Neural progenitor cell (in vitro differentiated cells): ENCODE results near the gene TMEM229B. TPM values are rescaled to one million over a fixed set of nuclear protein-coding genes. Genes with fewer than 3 reads are reported as not detected.

Experiments
- DNase-seq: peaks from one replicate; pipeline ENCODE4 v3.0.0-alpha.2; 2016; ENCODE audit warnings: low spot score
- H2AFZ ChIP-seq: fragments of 200-600 bp; sonication (generic); replicated peaks from 2 replicates; pipeline ENCODE4 v1.6.1; 2016; ENCODE audit warnings: antibody characterized with exemption
- H3F3A ChIP-seq: fragments of 200-600 bp; sonication (generic); 2 replicates; pipeline ENCODE4 v1.6.1; 2016; ENCODE audit warnings: antibody characterized with exemption, low read depth
- H3K27ac ChIP-seq: fragments of 200-600 bp; sonication (generic); 2 replicates; pipeline ENCODE4 v1.5.1; 2016; ENCODE audit warnings: mild to moderate bottlenecking
- H3K27me3 ChIP-seq: fragments of 200-600 bp; sonication (generic); 2 replicates; pipeline ENCODE4 v1.6.1; 2016; ENCODE audit warnings: mild to moderate bottlenecking, moderate library complexity
- H3K36me3 ChIP-seq: fragments of 200-600 bp; sonication (generic); 2 replicates; pipeline ENCODE4 v1.5.1; 2016
- H3K4me1 ChIP-seq: fragments of 200-600 bp; sonication (generic); 2 replicates; pipeline ENCODE4 v1.6.1; 2016; ENCODE audit warnings: mixed run types
- H3K4me2 ChIP-seq: fragments of 200-600 bp; sonication (generic); 2 replicates; pipeline ENCODE4 v1.6.1; 2016
- H3K4me3 ChIP-seq: fragments of 200-600 bp; sonication (generic); 2 replicates; pipeline ENCODE4 v1.5.1; 2016
- H3K79me2 ChIP-seq: fragments of 200-600 bp; sonication (generic); 2 replicates; pipeline ENCODE4 v1.6.1; 2016; ENCODE audit warnings: low read depth
- H3K9ac ChIP-seq: fragments of 200-600 bp; sonication (generic); 2 replicates; pipeline ENCODE4 v1.6.1; 2016
- H3K9me3 ChIP-seq: fragments of 200-600 bp; sonication (generic); 2 replicates; pipeline ENCODE4 v1.5.1; 2016; ENCODE audit warnings: low read depth
- H4K20me1 ChIP-seq: fragments of 200-600 bp; sonication (generic); 2 replicates; pipeline ENCODE4 v1.6.1; 2016; ENCODE audit warnings: low read depth
- H3K27ac Mint-ChIP-seq: 3 replicates; pipeline ENCODE4 v1.8.0; 2021; ENCODE audit warnings: mixed read lengths
- H3K27me3 Mint-ChIP-seq: 2 replicates; pipeline ENCODE4 v1.8.0; 2022; ENCODE audit warnings: low read depth, mild to moderate bottlenecking, inconsistent platforms, moderate library complexity, mixed read lengths; ENCODE audit not compliant: insufficient read depth
- H3K36me3 Mint-ChIP-seq: 3 replicates; pipeline ENCODE4 v1.8.0; 2021; ENCODE audit warnings: mixed read lengths
- H3K4me1 Mint-ChIP-seq: 3 replicates; pipeline ENCODE4 v1.8.0; 2021; ENCODE audit warnings: mixed read lengths
- H3K4me3 Mint-ChIP-seq: 3 replicates; pipeline ENCODE4 v1.8.0; 2021; ENCODE audit warnings: mild to moderate bottlenecking, moderate library complexity, mixed read lengths
- H3K9me3 Mint-ChIP-seq: 3 replicates; pipeline ENCODE4 v1.8.0; 2020; ENCODE audit warnings: mixed read lengths
- CTCF ChIP-seq: fragments of 200-600 bp; sonication (generic); IDR thresholded peaks from 2 replicates; pipeline ENCODE4 v1.5.1; 2017; ENCODE audit warnings: antibody characterized with exemption, mild to moderate bottlenecking
- EZH2 ChIP-seq: fragments of 200-600 bp; sonication (generic); IDR thresholded peaks from 2 replicates; pipeline ENCODE4 v1.6.1; 2017; ENCODE audit warnings: antibody characterized with exemption, mild to moderate bottlenecking, moderate library complexity
- EZH2phosphoT487 ChIP-seq: fragments of 200-600 bp; sonication (generic); IDR thresholded peaks from 2 replicates; pipeline ENCODE4 v1.6.1; 2017; ENCODE audit warnings: antibody characterized with exemption
- total RNA-seq: library from RNA; depleted of rRNA; stranded (reverse); fragments of >200 nt; gene quantifications from 2 replicates; pipeline ENCODE4 v1.2.3, GENCODE V29; 2015; ENCODE audit warnings: low replicate concordance

Gene TMEM229B
- total RNA-seq, 1 donor from 2014 or later: not detected

- Mint-ChIP-seq H3K4me3 (no peak overlapping the region), H3K27ac (no peak overlapping the region)
- no peak for DNase-seq
Observed at GRCh38 chr14:67441672-67442071, 46.8 kb downstream of the TMEM229B start.

DNA sequence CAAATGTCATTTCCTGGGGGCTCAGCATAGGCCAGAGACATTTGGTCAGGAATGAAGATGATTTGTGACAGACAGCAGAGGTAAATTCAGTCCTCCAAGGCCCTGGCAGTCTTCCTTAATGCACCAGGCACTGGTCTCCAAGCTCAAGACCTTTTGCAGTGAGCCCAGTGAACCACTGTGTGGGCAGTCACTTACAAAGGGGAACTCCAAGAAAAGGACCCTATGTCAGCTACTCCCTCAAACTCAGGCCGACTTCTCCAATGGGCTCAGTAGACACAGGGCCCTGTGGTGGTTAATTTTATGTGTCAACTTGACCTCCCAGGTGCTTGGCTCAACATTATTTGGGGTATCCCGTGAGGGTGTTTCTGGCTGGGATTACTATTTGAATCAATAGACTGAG, 47.3 kb downstream of the TMEM229B start:
- no peak overlapping the region for H3K27ac Mint-ChIP-seq
- TF ChIP-seq CTCF (no peak), EZH2 (no peak), EZH2phosphoT487 (no peak)
- no peak overlapping the region for H3K27ac ChIP-seq
- no peaks in the 10 kb centered on the region for H3K27me3 ChIP-seq
- H3K4me2 ChIP-seq: no peak overlapping the region
- H3K9me3 Mint-ChIP-seq: no peaks in the 10 kb centered on the region
- H3K9ac ChIP-seq: no peak overlapping the region
- H3K79me2 ChIP-seq: no peaks in the 10 kb centered on the region
- H3K4me1 ChIP-seq: no peaks in the 10 kb centered on the region
- H3K36me3 ChIP-seq: no peaks in the 10 kb centered on the region
- peaks cover 3% of the 10 kb centered on the region for H3K4me1 Mint-ChIP-seq
- H3K27me3 Mint-ChIP-seq: peaks cover 12% of the 10 kb centered on the region
- DNase-seq: no peak
- H3F3A ChIP-seq: no peaks in the 10 kb centered on the region
- no peak overlapping the region for H2AFZ ChIP-seq
- no peak overlapping the region for H3K4me3 Mint-ChIP-seq
- no peak overlapping the region for H3K4me3 ChIP-seq
- no peaks in the 10 kb centered on the region for H3K36me3 Mint-ChIP-seq
- no peaks in the 10 kb centered on the region for H3K9me3 ChIP-seq
- no peaks in the 10 kb centered on the region for H4K20me1 ChIP-seq

More at GRCh38 chr14:67441672-67442071, 46.8 kb downstream of the TMEM229B start:
- Histone ChIP-seq H3K4me1 (no peaks in the 10 kb centered on the region), H3K4me3 (no peak overlapping the region), H3K27me3 (no peaks in the 10 kb centered on the region), H3K79me2 (no peaks in the 10 kb centered on the region), H3F3A (no peaks in the 10 kb centered on the region), H4K20me1 (no peaks in the 10 kb centered on the region), H3K9ac (no peak overlapping the region), H3K36me3 (no peaks in the 10 kb centered on the region), H3K27ac (no peak overlapping the region), H2AFZ (no peak overlapping the region), H3K4me2 (no peak overlapping the region), H3K9me3 (no peaks in the 10 kb centered on the region)
- H3K9me3 Mint-ChIP-seq: no peaks in the 10 kb centered on the region
- H3K36me3 Mint-ChIP-seq: no peaks in the 10 kb centered on the region
- TF ChIP-seq EZH2phosphoT487 (no peak), CTCF (no peak), EZH2 (no peak)
- H3K27me3 Mint-ChIP-seq: peaks cover 12% of the 10 kb centered on the region
- H3K4me1 Mint-ChIP-seq: peaks cover 3% of the 10 kb centered on the region

GRCh38 chr14:67440513-67440912, 48.0 kb downstream of the TMEM229B start:
- Histone ChIP-seq H3K9me3 (no peaks in the 10 kb centered on the region), H3K4me1 (no peaks in the 10 kb centered on the region), H3K9ac (no peak overlapping the region), H3K27me3 (no peaks in the 10 kb centered on the region), H4K20me1 (no peaks in the 10 kb centered on the region), H3K36me3 (no peaks in the 10 kb centered on the region), H3K4me2 (no peak overlapping the region), H3F3A (no peaks in the 10 kb centered on the region), H3K4me3 (no peak overlapping the region), H3K79me2 (no peaks in the 10 kb centered on the region), H3K27ac (no peak overlapping the region), H2AFZ (no peak overlapping the region)
- Mint-ChIP-seq H3K4me3 (no peak overlapping the region), H3K36me3 (no peaks in the 10 kb centered on the region), H3K4me1 (peaks cover 3% of the 10 kb centered on the region), H3K27ac (no peak overlapping the region), H3K9me3 (no peaks in the 10 kb centered on the region), H3K27me3 (peaks cover 12% of the 10 kb centered on the region)
- DNase-seq: no peak
- TF ChIP-seq EZH2phosphoT487: no peak
- no peak for TF ChIP-seq CTCF
- TF ChIP-seq EZH2: no peak

DNA sequence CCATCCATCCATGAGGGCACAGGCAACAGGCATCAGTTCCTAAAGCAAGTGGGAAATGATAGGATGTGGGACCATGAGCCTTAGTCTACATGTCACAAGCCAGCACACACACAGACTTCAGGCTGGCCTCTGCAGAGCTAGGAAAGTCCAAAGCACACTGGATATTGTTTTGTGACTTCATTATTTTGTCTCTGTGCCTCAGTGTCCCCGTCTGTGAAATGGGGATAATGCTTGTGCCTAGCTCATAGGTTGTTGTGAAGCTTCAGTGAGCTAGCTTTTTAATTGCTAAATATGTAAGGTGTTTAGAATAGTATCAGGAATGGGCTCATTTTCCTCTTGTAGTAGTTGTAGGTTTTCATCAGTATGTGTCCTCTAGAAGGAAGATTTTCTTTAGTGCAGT, 49.6 kb downstream of the TMEM229B start:
- Histone ChIP-seq H3F3A (no peaks in the 10 kb centered on the region), H3K4me3 (no peak overlapping the region), H3K9ac (no peak overlapping the region), H3K4me1 (no peaks in the 10 kb centered on the region), H3K4me2 (no peak overlapping the region), H3K27ac (no peak overlapping the region), H2AFZ (no peak overlapping the region), H3K9me3 (no peaks in the 10 kb centered on the region), H3K27me3 (no peaks in the 10 kb centered on the region), H4K20me1 (no peaks in the 10 kb centered on the region), H3K36me3 (no peaks in the 10 kb centered on the region), H3K79me2 (no peaks in the 10 kb centered on the region)
- Mint-ChIP-seq H3K36me3 (no peaks in the 10 kb centered on the region), H3K4me3 (no peak overlapping the region), H3K27me3 (peaks cover 12% of the 10 kb centered on the region), H3K4me1 (peaks cover 3% of the 10 kb centered on the region), H3K9me3 (no peaks in the 10 kb centered on the region), H3K27ac (no peak overlapping the region)
- DNase-seq: no peak
- no peak for TF ChIP-seq EZH2
- no peak for TF ChIP-seq EZH2phosphoT487
- no peak for TF ChIP-seq CTCF
